ENCODE results near the gene SQSTM1. TPM values are rescaled to one million over a fixed set of nuclear protein-coding genes. Genes with fewer than 3 reads are reported as not detected.

The SQSTM1 gene
- total and polyA plus RNA-seq, 9 of the 15 experiments (the other 6 are each of a cell fraction or from before 2014, with no cell fraction given) = 5.6 to 148 (median 64.0) TPM

DNA sequence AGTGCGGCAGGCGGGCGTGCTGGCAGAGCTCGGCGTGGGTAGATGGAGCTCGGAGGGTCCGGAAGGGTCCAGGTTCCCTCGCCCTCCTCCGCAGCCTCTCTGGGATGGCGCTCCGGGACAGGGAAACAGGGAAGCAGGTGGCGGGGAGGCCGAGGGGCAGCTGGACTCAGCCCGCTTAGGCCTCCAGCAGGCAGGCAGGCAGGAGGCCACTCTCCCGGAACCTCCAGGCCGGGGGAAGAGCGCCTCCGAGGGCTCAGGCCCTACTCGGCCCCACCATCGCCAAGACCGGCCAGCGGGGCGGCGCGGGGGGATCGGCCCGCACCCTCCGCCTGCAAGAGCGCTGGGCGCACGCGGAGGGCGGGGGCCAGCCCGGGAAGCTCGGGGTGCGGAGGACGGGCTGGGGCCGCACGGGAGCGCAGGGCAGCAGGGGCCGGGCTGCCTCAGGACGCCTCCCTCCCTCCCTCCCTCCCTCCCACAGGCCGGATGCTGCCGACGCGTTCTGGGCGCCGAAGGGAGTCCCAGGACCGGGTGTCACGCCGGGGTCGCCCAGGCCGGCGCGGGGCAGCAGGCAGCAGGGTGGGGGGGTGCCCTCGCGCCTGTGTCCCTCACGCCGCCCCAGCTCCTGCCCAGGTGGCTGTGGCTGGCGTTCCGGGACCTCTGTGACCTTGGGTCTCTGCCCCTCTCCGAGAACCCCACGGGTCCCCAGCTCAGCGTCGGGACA is 15.0 kb upstream of the SQSTM1 start (continued):
- TF ChIP-seq, protein P1, sequence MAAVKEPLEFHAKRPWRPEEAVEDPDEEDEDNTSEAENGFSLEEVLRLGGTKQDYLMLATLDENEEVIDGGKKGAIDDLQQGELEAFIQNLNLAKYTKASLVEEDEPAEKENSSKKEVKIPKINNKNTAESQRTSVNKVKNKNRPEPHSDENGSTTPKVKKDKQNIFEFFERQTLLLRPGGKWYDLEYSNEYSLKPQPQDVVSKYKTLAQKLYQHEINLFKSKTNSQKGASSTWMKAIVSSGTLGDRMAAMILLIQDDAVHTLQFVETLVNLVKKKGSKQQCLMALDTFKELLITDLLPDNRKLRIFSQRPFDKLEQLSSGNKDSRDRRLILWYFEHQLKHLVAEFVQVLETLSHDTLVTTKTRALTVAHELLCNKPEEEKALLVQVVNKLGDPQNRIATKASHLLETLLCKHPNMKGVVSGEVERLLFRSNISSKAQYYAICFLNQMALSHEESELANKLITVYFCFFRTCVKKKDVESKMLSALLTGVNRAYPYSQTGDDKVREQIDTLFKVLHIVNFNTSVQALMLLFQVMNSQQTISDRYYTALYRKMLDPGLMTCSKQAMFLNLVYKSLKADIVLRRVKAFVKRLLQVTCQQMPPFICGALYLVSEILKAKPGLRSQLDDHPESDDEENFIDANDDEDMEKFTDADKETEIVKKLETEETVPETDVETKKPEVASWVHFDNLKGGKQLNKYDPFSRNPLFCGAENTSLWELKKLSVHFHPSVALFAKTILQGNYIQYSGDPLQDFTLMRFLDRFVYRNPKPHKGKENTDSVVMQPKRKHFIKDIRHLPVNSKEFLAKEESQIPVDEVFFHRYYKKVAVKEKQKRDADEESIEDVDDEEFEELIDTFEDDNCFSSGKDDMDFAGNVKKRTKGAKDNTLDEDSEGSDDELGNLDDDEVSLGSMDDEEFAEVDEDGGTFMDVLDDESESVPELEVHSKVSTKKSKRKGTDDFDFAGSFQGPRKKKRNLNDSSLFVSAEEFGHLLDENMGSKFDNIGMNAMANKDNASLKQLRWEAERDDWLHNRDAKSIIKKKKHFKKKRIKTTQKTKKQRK (IDR thresholded peaks at IDR 0.05; ENCODE audit: borderline replicate concordance, low read depth, low read length) = no peak
- TF ChIP-seq KLF16 (IDR thresholded peaks at IDR 0.05) (no peak), PHF20 (IDR thresholded peaks at IDR 0.05; ENCODE audit: partially characterized antibody) (no peak), BRD9 (IDR thresholded peaks at IDR 0.05; ENCODE audit: low read depth, partially characterized antibody) (no peak), NBN (IDR thresholded peaks at IDR 0.05; ENCODE audit: low read depth) (no peak), ETV6 (IDR thresholded peaks at IDR 0.05; ENCODE audit: borderline replicate concordance in 1 of 2, low read depth in 2 of 2, low read length in 1 of 2) (no peak), ETV6 (CRISPR knock-in tag; IDR thresholded peaks at IDR 0.05; ENCODE audit: borderline replicate concordance) (peak; percentile 76; the same call in 1 of the 2 replicates), PML (IDR thresholded peaks at IDR 0.05; ENCODE audit: low read length) (no peak), ATF1 (CRISPR knock-in tag; IDR thresholded peaks at IDR 0.05) (no peak; the same call in 1 of the 2 replicates), ATF1 (tag; IDR thresholded peaks at IDR 0.05) (0 out of 2 replicates have a peak, but pooled peaks have one; percentile 33), SETDB1 (IDR thresholded peaks at IDR 0.05; ENCODE audit: low read length) (no peak), GTF2A2 (tag; IDR thresholded peaks at IDR 0.05) (no peak), ZNF785 (CRISPR knock-in tag; IDR thresholded peaks at IDR 0.05) (no peak)
- TF ChIP-seq, protein P2, sequence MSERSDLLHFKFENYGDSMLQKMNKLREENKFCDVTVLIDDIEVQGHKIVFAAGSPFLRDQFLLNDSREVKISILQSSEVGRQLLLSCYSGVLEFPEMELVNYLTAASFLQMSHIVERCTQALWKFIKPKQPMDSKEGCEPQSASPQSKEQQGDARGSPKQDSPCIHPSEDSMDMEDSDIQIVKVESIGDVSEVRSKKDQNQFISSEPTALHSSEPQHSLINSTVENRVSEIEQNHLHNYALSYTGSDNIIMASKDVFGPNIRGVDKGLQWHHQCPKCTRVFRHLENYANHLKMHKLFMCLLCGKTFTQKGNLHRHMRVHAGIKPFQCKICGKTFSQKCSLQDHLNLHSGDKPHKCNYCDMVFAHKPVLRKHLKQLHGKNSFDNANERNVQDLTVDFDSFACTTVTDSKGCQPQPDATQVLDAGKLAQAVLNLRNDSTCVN (CRISPR knock-in tag; IDR thresholded peaks at IDR 0.05) = no peak
- TF ChIP-seq, protein P3, sequence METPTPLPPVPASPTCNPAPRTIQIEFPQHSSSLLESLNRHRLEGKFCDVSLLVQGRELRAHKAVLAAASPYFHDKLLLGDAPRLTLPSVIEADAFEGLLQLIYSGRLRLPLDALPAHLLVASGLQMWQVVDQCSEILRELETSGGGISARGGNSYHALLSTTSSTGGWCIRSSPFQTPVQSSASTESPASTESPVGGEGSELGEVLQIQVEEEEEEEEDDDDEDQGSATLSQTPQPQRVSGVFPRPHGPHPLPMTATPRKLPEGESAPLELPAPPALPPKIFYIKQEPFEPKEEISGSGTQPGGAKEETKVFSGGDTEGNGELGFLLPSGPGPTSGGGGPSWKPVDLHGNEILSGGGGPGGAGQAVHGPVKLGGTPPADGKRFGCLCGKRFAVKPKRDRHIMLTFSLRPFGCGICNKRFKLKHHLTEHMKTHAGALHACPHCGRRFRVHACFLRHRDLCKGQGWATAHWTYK (CRISPR knock-in tag; IDR thresholded peaks at IDR 0.05) = 0 out of 2 replicates have a peak, but pooled peaks have one; percentile 17
- TF ChIP-seq, protein P4, sequence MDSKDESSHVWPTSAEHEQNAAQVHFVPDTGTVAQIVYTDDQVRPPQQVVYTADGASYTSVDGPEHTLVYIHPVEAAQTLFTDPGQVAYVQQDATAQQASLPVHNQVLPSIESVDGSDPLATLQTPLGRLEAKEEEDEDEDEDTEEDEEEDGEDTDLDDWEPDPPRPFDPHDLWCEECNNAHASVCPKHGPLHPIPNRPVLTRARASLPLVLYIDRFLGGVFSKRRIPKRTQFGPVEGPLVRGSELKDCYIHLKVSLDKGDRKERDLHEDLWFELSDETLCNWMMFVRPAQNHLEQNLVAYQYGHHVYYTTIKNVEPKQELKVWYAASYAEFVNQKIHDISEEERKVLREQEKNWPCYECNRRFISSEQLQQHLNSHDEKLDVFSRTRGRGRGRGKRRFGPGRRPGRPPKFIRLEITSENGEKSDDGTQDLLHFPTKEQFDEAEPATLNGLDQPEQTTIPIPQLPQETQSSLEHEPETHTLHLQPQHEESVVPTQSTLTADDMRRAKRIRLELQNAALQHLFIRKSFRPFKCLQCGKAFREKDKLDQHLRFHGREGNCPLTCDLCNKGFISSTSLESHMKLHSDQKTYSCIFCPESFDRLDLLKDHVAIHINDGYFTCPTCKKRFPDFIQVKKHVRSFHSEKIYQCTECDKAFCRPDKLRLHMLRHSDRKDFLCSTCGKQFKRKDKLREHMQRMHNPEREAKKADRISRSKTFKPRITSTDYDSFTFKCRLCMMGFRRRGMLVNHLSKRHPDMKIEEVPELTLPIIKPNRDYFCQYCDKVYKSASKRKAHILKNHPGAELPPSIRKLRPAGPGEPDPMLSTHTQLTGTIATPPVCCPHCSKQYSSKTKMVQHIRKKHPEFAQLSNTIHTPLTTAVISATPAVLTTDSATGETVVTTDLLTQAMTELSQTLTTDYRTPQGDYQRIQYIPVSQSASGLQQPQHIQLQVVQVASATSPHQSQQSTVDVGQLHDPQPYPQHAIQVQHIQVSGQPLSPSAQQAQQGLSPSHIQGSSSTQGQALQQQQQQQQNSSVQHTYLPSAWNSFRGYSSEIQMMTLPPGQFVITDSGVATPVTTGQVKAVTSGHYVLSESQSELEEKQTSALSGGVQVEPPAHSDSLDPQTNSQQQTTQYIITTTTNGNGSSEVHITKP (IDR thresholded peaks at IDR 0.05; ENCODE audit: partially characterized antibody) = no peak
- TF ChIP-seq, protein P5, sequence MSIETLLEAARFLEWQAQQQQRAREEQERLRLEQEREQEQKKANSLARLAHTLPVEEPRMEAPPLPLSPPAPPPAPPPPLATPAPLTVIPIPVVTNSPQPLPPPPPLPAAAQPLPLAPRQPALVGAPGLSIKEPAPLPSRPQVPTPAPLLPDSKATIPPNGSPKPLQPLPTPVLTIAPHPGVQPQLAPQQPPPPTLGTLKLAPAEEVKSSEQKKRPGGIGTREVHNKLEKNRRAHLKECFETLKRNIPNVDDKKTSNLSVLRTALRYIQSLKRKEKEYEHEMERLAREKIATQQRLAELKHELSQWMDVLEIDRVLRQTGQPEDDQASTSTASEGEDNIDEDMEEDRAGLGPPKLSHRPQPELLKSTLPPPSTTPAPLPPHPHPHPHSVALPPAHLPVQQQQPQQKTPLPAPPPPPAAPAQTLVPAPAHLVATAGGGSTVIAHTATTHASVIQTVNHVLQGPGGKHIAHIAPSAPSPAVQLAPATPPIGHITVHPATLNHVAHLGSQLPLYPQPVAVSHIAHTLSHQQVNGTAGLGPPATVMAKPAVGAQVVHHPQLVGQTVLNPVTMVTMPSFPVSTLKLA (conservative IDR thresholded peaks at IDR 0.05) = peak in 1 of 2 experiments; percentile 27; a peak in 1 of 4 replicates

All from K562 (cell line).